ENCODE data around the gene COX8A.

Gene COX8A

DNA sequence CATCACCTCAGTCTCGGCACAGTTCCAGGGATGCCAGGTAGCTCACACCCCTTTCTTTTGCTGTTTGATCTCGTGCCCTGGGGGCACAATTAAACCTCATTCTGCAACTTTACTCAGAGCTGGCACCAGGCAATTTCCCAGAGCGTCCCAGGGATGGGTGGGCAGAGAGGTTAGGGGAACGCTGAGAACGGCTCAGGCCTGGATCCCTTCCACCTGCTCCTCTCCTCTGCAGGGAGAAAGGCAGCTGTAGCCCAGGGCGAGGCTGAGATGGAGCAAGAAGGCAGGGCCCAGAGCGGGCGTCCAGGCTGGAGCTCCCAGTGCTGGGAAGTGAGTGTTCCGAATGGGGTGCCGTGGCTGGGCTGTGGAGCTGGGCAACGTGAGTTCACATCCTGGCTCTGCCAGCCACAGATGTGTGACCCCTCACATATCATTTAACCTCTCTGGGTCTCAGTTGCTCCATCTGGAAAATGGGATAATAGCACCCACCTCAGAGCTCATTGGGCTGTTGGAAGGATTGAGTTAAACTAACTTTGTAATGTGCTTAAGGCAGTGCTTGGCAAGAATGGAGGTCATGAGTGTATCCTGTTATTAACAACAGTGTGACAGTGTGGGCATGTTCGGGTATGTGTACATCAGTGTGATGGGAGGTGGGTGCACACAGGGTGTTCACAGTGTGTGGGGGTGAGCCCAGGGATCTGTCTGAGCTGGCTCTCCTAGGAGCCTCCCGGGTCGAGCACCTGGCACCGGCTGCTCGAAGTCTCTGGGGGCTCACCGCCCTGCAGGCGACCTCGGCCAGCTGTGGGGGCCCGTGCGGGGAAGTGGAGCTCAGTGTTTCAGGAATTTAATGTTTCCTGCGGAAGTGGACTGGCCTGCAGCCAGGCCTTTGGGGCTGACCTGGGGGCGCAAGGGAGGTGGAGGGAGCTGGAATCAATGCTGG lies 27.3 kb downstream of the COX8A start:
- DNase-seq (ENCODE audit: low spot score) = no peak
- no peak for FAIRE-seq

DNA sequence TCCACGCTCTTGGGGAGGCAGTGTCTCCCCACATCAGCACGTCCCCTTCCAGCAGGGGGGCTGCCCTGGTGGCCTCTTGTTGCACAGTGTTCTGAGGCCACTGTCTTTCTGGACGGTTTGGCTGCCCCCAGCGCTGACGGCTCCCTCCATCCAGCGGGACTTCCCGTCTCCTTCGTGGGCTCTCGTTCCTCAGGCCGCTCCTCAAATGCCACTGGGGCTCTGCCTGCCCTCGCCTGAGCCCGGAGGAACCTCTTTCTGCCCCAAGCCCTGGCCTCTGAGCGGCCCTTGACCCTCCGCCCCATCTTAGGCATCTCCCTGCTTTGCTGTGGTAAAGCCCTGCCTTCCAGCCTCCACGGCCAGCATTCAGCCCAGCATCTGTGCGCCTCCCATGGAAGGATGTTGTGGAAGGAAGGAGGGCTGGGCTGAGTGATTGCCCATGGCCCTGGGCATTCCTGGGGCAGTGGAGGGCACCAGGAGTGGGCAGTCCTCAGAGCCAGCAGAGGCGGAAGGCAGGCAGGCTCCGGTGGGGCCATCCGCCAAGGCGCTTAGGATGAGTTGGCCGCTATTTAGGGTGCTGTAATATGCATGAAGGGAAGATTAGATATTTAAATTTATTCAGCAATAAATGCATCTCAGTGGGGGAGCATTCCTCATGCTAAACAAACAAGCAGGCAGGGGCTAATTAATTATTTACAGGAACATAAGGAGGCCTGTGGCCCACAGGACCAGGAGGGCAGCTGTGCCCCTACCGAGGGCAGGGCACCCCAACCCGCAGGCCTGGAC lies 29.6 kb downstream of the COX8A start:
- no peak for DNase-seq (ENCODE audit: low spot score)

DNA sequence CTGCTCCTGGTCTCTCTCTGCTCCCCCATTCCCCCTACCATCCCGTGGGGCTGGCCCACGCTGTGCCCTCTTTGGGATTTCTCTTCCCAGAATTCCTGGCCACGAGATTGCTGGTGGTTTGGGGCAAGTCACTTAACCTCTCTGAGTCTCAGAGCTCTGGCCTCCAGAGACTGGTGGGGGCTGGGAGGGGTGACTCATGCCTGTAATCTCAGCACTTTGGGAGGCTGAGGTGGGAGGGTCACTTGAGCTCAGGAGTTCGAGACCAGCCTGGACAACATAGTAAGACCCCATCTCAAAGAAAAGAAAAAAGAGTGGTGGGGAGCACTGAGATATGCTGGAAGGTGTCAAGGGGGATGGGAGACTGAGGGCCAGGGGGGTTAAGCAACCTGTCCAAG lies 30.2 kb downstream of the COX8A start:
- FAIRE-seq = no peak
- DNase-seq (ENCODE audit: low spot score) = peak; percentile 3

More for the DNA sequence above, 29.6 kb downstream of the COX8A start:
- no peak for FAIRE-seq

DNA sequence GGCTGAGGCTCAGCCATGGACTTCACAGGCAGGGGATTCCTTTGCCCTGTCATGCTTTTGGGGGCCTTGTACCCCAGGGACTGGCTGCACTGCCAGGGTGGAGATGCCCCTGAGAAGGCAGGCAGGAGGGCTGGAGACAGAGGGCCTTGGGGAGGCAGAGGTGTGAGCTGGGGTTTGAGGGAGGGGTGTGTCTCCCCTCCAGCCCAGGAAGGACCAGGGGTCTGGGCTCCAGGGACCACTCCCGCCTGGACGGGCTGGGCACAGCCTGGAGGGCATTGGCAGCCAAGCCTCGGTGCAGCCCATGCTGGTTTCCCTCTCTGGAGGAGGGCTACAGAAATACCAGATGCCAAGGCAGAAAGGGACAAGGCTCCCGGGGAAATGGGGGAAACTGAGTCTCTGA lies 31.3 kb downstream of the COX8A start:
- FAIRE-seq (no peak), DNase-seq (ENCODE audit: low spot score) (no peak)

DNA sequence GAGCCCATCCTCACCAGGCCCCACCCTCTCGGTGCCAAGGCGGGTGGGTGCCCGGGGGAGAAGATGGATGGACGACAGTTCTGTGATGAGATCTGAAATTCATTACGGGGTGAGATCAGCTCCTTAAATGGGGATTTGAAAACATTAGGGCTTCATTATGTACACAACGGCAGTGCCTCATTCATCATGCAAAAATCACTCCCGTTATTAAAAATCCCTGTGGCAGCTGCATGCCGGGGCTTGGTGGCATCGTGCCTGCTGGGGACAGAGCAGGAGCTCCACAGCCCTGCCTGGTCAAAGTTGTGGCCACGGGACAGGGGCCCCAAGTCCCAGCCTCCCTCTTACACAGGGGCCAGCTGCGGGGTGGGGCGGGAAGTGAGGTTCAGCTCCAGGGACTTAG lies 32.0 kb downstream of the COX8A start:
- FAIRE-seq = no peak
- no peak for DNase-seq (ENCODE audit: low spot score)

DNA sequence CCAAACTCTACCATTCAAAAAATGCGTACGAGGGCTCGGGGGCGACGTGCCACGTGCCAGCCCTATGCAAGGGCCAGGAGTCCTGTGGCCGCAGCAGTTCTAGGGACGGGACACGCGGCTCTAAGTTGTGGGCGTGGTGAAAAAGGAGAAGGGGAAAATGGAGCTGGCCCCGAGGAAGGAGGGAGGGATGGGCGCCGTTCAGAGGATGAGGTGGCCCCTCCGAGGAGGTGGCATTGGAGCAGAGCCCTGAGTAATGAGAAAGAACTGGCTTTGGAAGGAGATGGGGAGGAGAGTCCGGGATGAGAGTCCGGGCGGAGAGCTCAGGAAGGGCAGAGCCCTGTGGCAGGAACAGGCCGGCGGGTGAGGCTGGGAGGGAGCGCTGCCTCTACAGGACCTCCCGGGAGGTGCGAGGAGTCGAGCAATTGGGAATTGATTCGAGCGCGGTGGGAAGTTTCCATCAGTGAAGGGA lies 32.8 kb downstream of the COX8A start:
- DNase-seq (ENCODE audit: low spot score) (no peak), FAIRE-seq (no peak)

DNA sequence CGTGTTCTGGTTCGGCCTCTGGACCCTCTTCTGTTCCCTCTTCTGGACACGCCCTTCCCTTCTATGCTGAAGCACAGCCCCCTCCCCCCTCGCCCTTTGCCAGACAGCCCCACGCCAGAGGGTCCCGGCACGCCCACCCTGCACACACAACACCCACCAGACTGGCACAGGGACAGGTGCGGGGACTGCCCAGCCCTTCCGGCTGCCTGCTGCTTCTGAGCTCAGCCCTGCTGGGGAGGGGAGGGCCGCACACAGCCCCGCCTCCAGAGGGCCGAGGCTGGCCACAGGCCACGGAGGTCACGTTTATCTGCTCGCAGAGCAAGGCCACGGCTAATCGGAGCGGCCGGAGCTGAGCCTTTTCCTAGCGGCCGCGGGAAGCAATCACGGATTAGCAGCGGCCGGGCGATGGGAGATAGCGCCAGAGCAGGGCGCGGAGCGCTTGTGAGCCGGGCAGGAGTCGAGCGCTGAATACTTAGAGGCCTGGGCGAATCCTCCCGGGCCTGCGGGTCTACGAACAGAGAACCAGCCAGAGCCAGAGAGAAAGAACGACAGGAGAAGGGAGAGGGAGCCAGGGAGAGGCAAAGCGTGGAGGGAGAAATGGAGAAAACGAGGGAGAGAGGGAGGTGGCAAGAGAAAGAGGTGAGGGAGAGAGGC lies 33.3 kb downstream of the COX8A start:
- no peak for FAIRE-seq
- no peak for DNase-seq (ENCODE audit: low spot score)

DNA sequence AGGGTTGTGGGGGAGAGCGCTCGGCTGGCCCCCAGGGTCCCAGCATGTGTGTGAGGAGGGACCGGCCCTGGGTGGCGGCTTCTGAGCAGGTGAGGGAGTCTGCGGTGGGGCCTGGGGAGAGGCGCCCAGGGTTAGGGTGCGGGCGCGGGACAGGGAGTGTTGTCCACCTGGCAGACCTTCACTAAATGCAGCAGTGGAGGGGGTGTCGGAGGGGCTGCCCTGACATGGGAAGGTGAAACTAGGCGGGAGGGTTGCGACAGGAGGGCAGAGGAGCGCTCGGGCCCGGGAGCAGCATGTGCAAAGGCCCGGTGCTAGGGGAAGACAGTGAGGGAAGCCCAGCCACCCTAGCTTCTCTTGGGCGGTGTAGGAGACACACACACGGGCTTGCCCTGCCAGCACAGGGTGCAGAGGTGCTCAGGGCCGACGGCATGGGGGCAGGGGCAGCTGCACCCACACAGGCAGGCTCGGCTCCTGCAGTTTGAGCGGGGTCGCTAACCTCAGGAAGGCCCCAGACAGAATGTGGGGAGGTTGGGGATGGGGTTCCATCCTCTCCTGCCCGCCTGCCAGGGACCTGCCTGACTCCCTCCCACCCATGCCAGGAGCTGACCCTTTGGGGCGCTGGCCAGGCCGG lies 34.0 kb downstream of the COX8A start:
- FAIRE-seq (no peak), DNase-seq (ENCODE audit: low spot score) (no peak)

DNA sequence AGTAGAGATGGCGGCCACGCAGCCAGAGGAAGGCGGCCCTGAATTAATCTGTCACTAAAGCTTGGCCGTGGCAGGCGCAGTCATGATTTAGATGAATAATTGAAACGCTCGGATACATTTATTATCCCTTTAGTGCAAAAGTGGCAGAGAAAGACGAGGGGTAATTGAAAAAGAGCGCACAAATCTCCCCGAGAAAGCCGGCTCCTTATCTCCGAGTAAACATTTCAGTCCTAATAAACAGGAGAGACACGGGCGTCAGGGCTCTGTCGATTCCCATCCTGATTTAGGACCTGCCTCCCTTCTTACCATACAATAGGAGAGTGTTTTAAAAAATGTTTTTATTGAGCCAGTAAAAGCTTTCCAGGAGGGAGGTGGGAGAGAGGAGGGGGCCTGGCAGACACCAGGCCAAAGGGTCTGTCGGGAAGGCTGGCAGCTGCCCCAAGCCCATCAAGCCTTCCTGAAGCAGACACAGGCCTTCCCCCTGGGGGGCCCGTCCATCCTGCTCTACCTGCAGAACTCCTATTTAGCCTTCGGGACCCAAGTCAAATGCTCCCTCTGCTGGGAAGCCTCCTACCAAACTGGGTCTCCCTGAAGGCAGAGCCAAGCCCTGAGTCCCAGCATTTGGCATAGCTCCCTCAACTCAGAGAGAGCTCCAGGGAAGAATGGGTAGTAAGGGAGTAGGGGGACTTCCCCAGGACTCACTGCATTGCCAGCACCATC lies 34.7 kb downstream of the COX8A start:
- no peak for FAIRE-seq

DNA sequence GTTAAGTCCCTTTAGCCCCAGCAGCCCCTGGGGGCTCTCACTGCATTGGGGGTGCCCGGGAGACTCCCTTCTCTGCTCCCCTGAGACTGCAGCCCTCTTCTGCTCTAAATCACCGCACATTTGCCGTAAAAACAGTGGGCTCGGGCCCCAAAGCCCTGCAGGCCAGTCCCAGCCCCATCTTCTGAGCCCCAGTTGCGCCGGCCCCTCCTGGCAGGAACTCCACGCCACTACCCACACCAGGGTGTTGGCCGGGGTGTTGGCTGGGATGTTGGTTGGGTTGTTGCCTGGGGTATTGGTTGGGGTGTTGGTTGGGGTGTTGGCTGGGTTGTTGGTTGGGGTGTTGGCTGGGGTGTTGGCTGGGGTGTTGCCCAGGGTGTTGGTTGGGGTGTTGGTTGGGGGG lies 35.3 kb downstream of the COX8A start:
- DNase-seq (ENCODE audit: low spot score) = no peak
- FAIRE-seq = no peak

More for the DNA sequence above, 34.7 kb downstream of the COX8A start:
- no peak for DNase-seq (ENCODE audit: low spot score)

DNA sequence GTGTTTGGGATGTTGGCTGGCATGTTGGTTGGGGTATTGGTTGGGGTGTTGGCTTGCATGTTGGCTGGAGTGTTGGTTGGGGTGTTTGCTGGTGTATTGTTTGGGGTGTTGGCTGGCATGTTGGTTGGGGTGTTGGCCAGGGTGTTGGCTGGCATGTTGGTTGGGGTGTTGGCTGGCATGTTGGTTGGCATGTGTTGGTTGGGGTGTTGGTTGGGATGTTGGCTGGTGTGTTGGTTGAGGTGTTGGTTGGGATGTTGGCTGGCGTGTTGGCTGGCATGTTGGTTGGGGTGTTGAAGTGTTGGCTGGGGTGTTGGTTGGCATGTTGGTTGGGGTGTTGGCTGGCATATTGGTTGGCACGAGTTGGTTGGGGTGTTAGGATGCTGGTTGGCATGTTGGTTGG lies 36.4 kb downstream of the COX8A start:
- FAIRE-seq = no peak
- no peak for DNase-seq (ENCODE audit: low spot score)

DNA sequence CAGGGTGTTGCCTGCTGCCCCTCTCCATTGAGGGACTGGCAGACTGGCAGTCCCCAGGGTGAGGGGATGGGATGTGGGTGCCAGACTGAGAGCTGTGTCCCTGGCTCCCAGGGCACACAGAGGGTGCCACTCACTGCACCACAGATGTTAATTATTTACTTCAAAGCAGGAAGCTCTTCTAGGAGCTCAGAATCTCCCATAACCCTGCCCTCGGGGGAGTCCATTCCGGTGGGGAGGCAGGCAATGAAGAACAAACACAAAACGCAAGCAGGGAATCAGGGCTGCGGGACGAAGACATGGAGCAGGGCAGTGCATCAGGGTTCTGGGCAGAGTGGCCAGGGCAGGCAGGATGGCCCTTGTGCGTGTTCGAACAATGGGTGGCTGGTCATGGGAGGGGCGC lies 37.0 kb downstream of the COX8A start:
- no peak for FAIRE-seq
- no peak for DNase-seq (ENCODE audit: low spot score)

DNA sequence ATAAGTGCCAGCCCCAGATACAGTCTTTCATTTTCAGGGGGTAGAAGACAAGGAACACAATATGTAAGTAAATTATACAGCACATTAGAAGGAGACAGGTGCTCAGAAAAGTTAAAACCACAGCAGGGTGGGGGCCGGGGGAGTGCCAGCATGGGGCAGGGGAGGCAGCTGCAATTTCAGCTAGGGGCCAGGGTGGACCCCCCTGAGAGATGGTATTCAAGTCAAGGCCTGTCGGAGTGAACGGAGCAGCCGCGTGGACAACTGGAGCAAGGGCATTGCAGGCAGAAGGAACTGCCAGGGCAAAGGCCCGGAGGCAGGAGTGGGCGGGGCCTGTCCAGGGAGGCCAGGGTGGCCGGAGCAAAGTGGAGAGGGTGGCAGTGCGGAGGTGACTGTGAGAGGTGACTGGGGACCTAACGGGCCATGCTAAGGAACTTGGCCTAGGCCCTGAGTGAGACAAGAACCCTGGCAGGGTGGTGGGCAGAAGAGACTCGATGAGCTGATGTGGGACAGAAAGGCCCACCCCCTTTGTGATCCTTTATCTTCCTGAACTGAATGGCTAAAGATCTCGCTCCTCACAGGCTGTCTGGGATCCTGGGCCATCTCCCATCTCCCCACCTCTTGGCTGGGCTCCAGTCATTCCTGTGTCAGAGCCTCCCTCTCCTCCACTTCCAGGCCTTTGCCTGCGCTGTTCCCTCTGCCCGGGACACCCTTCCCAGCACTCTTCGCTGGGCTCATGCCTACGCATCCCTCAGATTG lies 38.9 kb downstream of the COX8A start:
- no peak for FAIRE-seq
- DNase-seq (ENCODE audit: low spot score) = no peak

DNA sequence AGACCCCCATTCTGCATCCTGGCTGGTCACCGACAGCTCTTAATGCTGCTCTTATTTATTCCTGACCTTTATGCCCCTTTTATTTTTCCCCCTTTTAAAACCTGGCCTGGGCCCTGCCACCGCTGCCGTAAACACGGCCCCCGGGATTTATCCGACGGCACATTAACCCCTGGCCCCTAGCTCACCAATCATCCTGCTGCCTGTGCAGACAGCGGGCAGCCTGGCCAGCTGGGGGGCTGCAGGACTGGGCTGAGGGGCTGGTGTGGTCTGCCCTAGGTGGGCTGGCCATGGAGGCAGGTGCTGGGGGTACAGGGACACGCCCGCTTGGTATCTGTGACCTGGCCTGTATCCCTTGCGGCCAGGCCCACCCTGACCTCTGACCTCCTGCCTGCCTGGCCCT lies 39.9 kb downstream of the COX8A start:
- no peak for DNase-seq (ENCODE audit: low spot score)
- FAIRE-seq = no peak

DNA sequence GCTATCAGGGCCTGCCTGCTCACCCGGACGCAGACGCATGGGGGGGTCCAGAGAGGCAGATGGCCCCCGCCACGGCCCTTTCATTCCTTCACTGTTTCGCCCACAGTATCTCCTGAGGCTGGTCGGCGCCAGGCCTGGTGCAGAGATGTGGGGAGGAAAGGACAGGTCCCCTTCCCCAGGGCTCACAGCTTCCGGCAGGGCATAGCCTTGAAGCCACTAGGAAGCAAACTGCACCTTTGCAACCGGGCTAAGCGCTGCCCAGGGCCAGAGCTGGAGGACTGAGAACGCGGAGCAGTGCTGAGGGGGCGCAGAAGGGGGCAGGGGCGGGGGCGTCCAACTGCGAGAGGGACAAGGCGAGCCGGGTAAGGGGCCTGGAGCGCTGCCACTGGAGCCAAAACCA lies 41.1 kb downstream of the COX8A start:
- FAIRE-seq (no peak), DNase-seq (ENCODE audit: low spot score) (no peak)

DNA sequence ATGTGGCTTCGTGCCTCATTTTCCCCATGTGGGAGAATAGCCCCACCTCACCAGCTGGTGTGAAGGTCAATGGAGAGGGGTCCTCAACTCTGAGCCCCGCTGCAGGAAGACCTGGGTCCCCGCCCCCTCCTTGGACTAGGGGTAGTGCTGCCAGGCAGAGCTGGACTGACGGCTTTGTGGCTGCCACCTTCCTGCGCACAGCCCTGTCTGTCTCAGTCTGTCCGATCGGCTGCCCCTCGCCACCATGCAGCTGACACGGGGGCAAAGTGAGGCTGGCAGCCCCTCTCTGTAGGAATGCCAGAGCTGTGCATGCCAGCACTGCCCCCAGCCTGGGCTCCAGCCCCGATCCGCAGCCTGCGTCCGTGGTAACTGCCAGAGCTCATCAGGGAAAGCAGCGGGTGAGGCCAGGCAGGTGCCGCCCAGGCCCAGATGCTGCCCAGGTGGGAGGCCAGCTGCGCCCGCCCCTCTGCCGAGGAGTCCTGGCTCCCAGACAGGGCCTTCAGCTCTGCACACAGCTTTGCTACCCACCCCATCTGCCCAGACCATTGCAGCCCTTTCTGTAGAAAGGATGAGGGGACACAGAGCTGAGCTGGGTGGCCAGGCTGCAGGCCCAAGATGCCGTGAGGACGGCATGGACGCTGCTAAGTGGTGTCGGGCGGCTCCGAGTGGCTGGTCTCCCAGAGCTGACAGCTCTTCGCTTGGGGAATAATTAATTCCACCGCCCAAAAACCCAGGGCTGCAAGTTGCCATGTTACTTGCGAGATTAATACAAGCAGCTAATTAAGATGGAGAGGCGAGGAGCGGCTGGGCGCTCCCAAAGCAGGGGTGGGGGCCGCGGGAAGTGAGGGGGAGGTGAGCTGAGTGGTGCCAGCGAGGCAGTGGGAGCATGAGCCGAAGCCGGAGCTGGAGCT lies 41.8 kb downstream of the COX8A start:
- FAIRE-seq (no peak), DNase-seq (ENCODE audit: low spot score) (no peak)

DNA sequence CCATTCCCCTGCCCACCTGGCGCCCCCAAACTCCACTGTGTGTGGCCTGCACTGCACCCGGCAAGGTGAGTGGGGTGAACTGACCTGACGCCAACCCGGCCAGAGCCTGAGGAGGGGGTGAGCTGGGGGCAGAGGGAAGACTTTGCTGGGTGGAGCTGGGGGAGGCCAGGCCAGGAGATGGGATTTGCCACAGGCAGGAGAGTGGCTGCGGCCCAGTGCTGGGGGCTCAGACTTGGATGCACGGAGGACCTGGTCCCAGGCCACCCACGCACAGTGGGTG lies 43.5 kb downstream of the COX8A start:
- FAIRE-seq (no peak), DNase-seq (ENCODE audit: low spot score) (no peak)

DNA sequence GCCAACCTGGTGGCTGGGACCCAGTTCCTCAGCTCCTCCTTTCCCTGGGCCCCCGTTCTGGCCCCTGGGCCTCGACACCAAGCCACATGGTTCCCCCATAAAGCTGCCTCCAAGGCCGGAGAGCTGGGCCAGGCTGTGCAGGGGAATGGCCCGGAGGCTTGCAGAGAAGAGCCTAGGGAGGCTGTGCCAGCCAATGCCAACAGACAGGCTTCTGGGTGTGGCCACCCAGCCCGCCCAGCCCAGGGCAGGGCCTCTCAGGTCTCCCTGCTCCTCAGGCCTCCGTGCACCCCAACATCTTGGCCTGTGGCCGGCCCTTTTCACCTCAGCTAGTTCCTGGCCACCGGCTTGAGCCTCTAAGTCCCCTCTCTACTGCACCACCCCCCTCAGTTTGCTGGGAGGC lies 43.9 kb downstream of the COX8A start:
- FAIRE-seq = no peak
- DNase-seq (ENCODE audit: low spot score) = no peak
